Measurements from ENCODE around the gene GNG13.

DNA sequence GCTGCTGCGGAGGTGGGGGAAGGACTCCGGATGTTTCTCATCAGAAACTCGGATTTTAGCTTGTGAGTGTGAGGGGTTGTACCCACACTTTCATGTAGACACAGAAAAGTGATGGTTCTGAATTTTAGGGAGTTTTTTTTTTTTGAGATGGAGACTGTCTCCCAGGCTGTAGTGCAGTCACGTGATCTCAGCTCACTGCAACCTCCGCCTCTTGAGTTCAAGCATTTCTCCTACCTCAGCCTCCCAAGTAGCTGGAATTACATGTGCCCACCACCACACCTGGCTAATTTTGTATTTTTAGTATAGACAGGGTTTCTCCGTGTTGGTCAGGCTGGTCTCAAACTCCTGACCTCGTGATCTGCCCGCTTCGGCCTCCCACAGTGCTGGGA lies 22.4 kb upstream of the GNG13 start:
- TF ChIP-seq, protein P1, sequence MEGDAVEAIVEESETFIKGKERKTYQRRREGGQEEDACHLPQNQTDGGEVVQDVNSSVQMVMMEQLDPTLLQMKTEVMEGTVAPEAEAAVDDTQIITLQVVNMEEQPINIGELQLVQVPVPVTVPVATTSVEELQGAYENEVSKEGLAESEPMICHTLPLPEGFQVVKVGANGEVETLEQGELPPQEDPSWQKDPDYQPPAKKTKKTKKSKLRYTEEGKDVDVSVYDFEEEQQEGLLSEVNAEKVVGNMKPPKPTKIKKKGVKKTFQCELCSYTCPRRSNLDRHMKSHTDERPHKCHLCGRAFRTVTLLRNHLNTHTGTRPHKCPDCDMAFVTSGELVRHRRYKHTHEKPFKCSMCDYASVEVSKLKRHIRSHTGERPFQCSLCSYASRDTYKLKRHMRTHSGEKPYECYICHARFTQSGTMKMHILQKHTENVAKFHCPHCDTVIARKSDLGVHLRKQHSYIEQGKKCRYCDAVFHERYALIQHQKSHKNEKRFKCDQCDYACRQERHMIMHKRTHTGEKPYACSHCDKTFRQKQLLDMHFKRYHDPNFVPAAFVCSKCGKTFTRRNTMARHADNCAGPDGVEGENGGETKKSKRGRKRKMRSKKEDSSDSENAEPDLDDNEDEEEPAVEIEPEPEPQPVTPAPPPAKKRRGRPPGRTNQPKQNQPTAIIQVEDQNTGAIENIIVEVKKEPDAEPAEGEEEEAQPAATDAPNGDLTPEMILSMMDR (conservative IDR thresholded peaks at IDR 0.05; ENCODE audit: low read depth, low read length) = no peak
- TF ChIP-seq EZH2 (IDR thresholded peaks at IDR 0.05; ENCODE audit: borderline replicate concordance, low read depth, low read length, poor library complexity, severe bottlenecking) = no peak
